Breast epithelium (tissue), 4 donors: ENCODE data around the gene NRXN2. TPM values are rescaled to one million over a fixed set of nuclear protein-coding genes. Genes with fewer than 3 reads are reported as not detected.
A peak's percentile ranks its signal among the peaks of the same experiment; 100 is the strongest.

Source experiments
- DNase-seq, 2 donors: peaks; one replicate each; pipeline ENCODE4 v3.0.0-alpha.2; 2019; ENCODE audit warnings: low spot score in 2 of 2
- H3K27ac ChIP-seq, 2 donors: fragments of 200-600 bp; sonication (generic) in 1 of 2; one replicate each; pipeline ENCODE4 v1.5.1; 2016 to 2019; ENCODE audit warnings: mild to moderate bottlenecking in 1 of 2
- H3K27me3 ChIP-seq, 2 donors: fragments of 200-600 bp; sonication (generic) in 1 of 2; one replicate each; pipeline versions ENCODE4 v1.5.1 to v1.6.0; 2017 to 2019; ENCODE audit warnings: control low read depth in 1 of 2, mild to moderate bottlenecking in 1 of 2
- H3K36me3 ChIP-seq: fragments of 200-600 bp; one replicate; pipeline ENCODE4 v1.5.1; 2019
- H3K4me1 ChIP-seq, 2 donors: fragments of 200-600 bp; sonication (generic); one replicate each; pipeline ENCODE4 v1.5.1; 2016 to 2019; ENCODE audit warnings: control low read depth in 1 of 2
- H3K4me3 ChIP-seq, 3 donors: fragments of 200-600 bp; sonication (generic); 1 replicate in 2 of 3; 2 replicates in 1 of 3; pipeline ENCODE4 v1.5.1; 2016 to 2019; ENCODE audit warnings: mild to moderate bottlenecking in 3 of 3, moderate library complexity in 2 of 3
- H3K9me3 ChIP-seq, 2 donors: fragments of 200-600 bp; sonication (generic) in 1 of 2; one replicate each; pipeline ENCODE4 v1.5.1; 2016 to 2019; ENCODE audit warnings: control low read depth in 1 of 2
- POLR2A ChIP-seq: fragments of 450-650 bp; IDR thresholded peaks from one replicate; pipeline ENCODE4 v1.6.1; 2016; ENCODE audit warnings: antibody characterized with exemption, mild to moderate bottlenecking, moderate library complexity
- POLR2AphosphoS5 ChIP-seq, 3 donors: sonication (generic); formaldehyde crosslinking; IDR thresholded peaks; one replicate each; pipeline ENCODE4 v1.6.1; 2017; ENCODE audit warnings: antibody characterized with exemption in 3 of 3
- intact Hi-C: fragments of 100-400 bp; cut with DNase I; formaldehyde crosslinking; loops from one replicate; pipeline ENCODE4 v1.15.1; 2023; ENCODE audit warnings: low total_unique reads
- total RNA-seq, 3 donors: library from RNA; depleted of rRNA; stranded (reverse); fragments of >200 nt; gene quantifications; one replicate each; pipeline ENCODE4 v1.1.0, GENCODE V29; 2016
- TF ChIP-seq, protein P1 (sequence below), 3 donors: fragments of 450-650 bp; IDR thresholded peaks; one replicate each; pipeline ENCODE4 v1.5.1; 2016 to 2017; ENCODE audit warnings: antibody characterized with exemption in 3 of 3, mild to moderate bottlenecking in 3 of 3, moderate library complexity in 3 of 3

NRXN2 gene
- total RNA-seq, 3 donors from 2014 or later = 1.8 to 4.3 (median 3.5) TPM

- Histone ChIP-seq H3K27ac (peak overlapping the region; percentile 33 to 87), H3K9me3 (no peaks in the 10 kb centered on the region), H3K27me3 (no peaks in the 10 kb centered on the region), H3K4me1 (no peaks in the 10 kb centered on the region), H3K4me3 (no peak overlapping the region), H3K36me3 (no peaks in the 10 kb centered on the region)
- intact Hi-C loops = no loop called here
- no peak for TF ChIP-seq POLR2A
- TF ChIP-seq POLR2AphosphoS5 (IDR thresholded peaks at IDR 0.05) = no peak
- TF ChIP-seq, protein P1, sequence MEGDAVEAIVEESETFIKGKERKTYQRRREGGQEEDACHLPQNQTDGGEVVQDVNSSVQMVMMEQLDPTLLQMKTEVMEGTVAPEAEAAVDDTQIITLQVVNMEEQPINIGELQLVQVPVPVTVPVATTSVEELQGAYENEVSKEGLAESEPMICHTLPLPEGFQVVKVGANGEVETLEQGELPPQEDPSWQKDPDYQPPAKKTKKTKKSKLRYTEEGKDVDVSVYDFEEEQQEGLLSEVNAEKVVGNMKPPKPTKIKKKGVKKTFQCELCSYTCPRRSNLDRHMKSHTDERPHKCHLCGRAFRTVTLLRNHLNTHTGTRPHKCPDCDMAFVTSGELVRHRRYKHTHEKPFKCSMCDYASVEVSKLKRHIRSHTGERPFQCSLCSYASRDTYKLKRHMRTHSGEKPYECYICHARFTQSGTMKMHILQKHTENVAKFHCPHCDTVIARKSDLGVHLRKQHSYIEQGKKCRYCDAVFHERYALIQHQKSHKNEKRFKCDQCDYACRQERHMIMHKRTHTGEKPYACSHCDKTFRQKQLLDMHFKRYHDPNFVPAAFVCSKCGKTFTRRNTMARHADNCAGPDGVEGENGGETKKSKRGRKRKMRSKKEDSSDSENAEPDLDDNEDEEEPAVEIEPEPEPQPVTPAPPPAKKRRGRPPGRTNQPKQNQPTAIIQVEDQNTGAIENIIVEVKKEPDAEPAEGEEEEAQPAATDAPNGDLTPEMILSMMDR (IDR thresholded peaks at IDR 0.05) = no peak
- no peak for DNase-seq
Measured at GRCh38 chr11:64619196-64619595, 103.8 kb downstream of the NRXN2 start.

GRCh38 chr11:64616817-64617216 is 106.2 kb downstream of the NRXN2 start:
- intact Hi-C loops = no loop called here
- no peaks in the 10 kb centered on the region for H3K9me3 ChIP-seq
- no peaks in the 10 kb centered on the region for H3K27me3 ChIP-seq
- no peaks in the 10 kb centered on the region for H3K36me3 ChIP-seq
- DNase-seq = no peak
- no peaks in the 10 kb centered on the region for H3K4me1 ChIP-seq
- no peak overlapping the region for H3K27ac ChIP-seq
- no peak overlapping the region for H3K4me3 ChIP-seq
- TF ChIP-seq POLR2A (no peak), POLR2AphosphoS5 (IDR thresholded peaks at IDR 0.05) (no peak)
- TF ChIP-seq, protein P1 (IDR thresholded peaks at IDR 0.05) = no peak

DNA sequence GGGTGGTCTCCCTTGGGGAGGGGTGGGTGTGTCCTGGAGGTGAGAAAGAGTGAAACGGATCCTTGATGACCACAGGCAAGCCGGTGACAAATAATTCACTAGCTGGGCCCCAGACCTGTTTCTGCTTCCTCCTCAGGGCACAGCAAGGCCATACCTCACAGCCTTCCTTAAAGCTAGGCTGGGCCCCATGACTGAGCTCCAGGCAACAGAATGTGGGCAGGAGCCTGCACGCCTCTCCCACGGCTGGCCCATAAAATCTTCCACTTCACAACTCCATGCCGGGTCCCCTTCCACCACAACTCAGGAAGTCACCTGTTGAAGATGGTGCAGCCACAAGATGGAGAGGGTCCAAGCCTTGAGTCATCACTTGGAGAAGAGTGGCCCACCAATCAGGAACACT is 108.1 kb downstream of the NRXN2 start:
- Histone ChIP-seq H3K27ac (no peak overlapping the region), H3K36me3 (no peaks in the 10 kb centered on the region), H3K27me3 (no peaks in the 10 kb centered on the region), H3K4me3 (no peak overlapping the region), H3K9me3 (no peaks in the 10 kb centered on the region), H3K4me1 (no peaks in the 10 kb centered on the region)
- no peak for TF ChIP-seq POLR2AphosphoS5 (IDR thresholded peaks at IDR 0.05)
- TF ChIP-seq, protein P1 (IDR thresholded peaks at IDR 0.05) = no peak
- no peak for TF ChIP-seq POLR2A
- intact Hi-C loops = no loop called here
- DNase-seq = no peak

- H3K4me3 ChIP-seq = no peak overlapping the region
- no peaks in the 10 kb centered on the region for H3K36me3 ChIP-seq
- TF ChIP-seq, protein P1 (IDR thresholded peaks at IDR 0.05) = no peak
- TF ChIP-seq POLR2AphosphoS5 (IDR thresholded peaks at IDR 0.05) (no peak), POLR2A (no peak)
Measured at GRCh38 chr11:64613648-64614047, 109.3 kb downstream of the NRXN2 start.

GRCh38 chr11:64611869-64612646 is 110.9 kb downstream of the NRXN2 start:
- H3K4me1 ChIP-seq = no peaks in the 10 kb centered on the region
- no peaks in the 10 kb centered on the region for H3K9me3 ChIP-seq
- no peaks in the 10 kb centered on the region for H3K36me3 ChIP-seq
- no peak for TF ChIP-seq POLR2A
- TF ChIP-seq, protein P1 (IDR thresholded peaks at IDR 0.05) = no peak
- TF ChIP-seq POLR2AphosphoS5 (IDR thresholded peaks at IDR 0.05) = no peak
- no peak overlapping the region for H3K4me3 ChIP-seq
- no peaks in the 10 kb centered on the region for H3K27me3 ChIP-seq
- H3K27ac ChIP-seq = no peak overlapping the region
- DNase-seq = no peak
- intact Hi-C loops = no loop called here

More at GRCh38 chr11:64613648-64614047, 109.3 kb downstream of the NRXN2 start:
- H3K27me3 ChIP-seq = no peaks in the 10 kb centered on the region
- no peaks in the 10 kb centered on the region for H3K4me1 ChIP-seq
- no peak for DNase-seq
- no peaks in the 10 kb centered on the region for H3K9me3 ChIP-seq
- intact Hi-C loops = no loop called here
- H3K27ac ChIP-seq = no peak overlapping the region
